SK-N-SH treated with all-trans-retinoic acid at 6 μM for 48 hours (cell line): Measurements from ENCODE around the gene THADA.
"Not testable (repeated sequence)": the region's sequence is repeated elsewhere in the genome, so short reads cannot be mapped to it uniquely, and the experiment has no call there.

ENCODE experiments used
- ATAC-seq: fragments of 200-7000 bp; cut with Tn5 transposase; 3 replicates; pipeline ENCODE4 v1.9.1; 2020; ENCODE audit warnings: mild to moderate bottlenecking, moderate library complexity
- ARNTL ChIP-seq: fragments of 450-650 bp; formaldehyde crosslinking; IDR thresholded peaks from 2 replicates; pipeline ENCODE4 v1.5.0; 2020; ENCODE audit warnings: low read depth, mild to moderate bottlenecking, moderate library complexity, borderline replicate concordance
- BACH2 ChIP-seq: fragments of 250-450 bp; sonication (Bioruptor Pico); IDR thresholded peaks from 2 replicates; pipeline ENCODE4 v1.9.0; 2021; ENCODE audit warnings: mild to moderate bottlenecking, borderline replicate concordance
- CREB5 ChIP-seq: fragments of 250-450 bp; sonication (Bioruptor Pico); IDR thresholded peaks from 2 replicates; pipeline ENCODE4 v1.5.1; 2020; ENCODE audit warnings: low read depth, mild to moderate bottlenecking, moderate library complexity
- ESRRG ChIP-seq: fragments of 250-450 bp; sonication (Bioruptor Pico); IDR thresholded peaks from 2 replicates; pipeline ENCODE4 v1.6.1; 2021; ENCODE audit warnings: mild to moderate bottlenecking
- ISL1 ChIP-seq: fragments of 250-450 bp; sonication (Bioruptor Pico); IDR thresholded peaks from 2 replicates; pipeline ENCODE4 v2.1.2; 2022; ENCODE audit warnings: mild to moderate bottlenecking, moderate library complexity
- OSR1 ChIP-seq: fragments of 250-450 bp; sonication (Bioruptor Pico); IDR thresholded peaks from 2 replicates; pipeline ENCODE4 v1.8.0; 2022; ENCODE audit warnings: moderate library complexity, mild to moderate bottlenecking, inconsistent platforms
- PPARA ChIP-seq: fragments of 250-450 bp; sonication (Bioruptor Pico); IDR thresholded peaks from 2 replicates; pipeline ENCODE4 v1.5.0; 2020; ENCODE audit warnings: mild to moderate bottlenecking, borderline replicate concordance
- RARB ChIP-seq: fragments of 250-450 bp; sonication (Bioruptor Pico); IDR thresholded peaks from 2 replicates; pipeline ENCODE4 v1.8.0; 2021; ENCODE audit warnings: mild to moderate bottlenecking, moderate library complexity
- SNAI2 ChIP-seq: fragments of 250-450 bp; sonication (Bioruptor Pico); IDR thresholded peaks from 2 replicates; pipeline ENCODE4 v1.5.0; 2020; ENCODE audit warnings: mild to moderate bottlenecking, moderate library complexity
- TCF4 ChIP-seq: fragments of 250-450 bp; sonication (Bioruptor Pico); IDR thresholded peaks from 2 replicates; pipeline ENCODE4 v1.8.0; 2021; ENCODE audit warnings: mild to moderate bottlenecking, moderate library complexity, borderline replicate concordance
- TOX ChIP-seq: fragments of 250-450 bp; sonication (Bioruptor Pico); IDR thresholded peaks from 2 replicates; pipeline ENCODE4 v1.8.0; 2021; ENCODE audit warnings: mild to moderate bottlenecking, moderate library complexity, borderline replicate concordance
- ZC3H10 ChIP-seq: fragments of 250-450 bp; sonication (Bioruptor Pico); IDR thresholded peaks from 2 replicates; pipeline ENCODE4 v1.5.1; 2021; ENCODE audit warnings: mild to moderate bottlenecking, moderate library complexity
- ZFP3 ChIP-seq: fragments of 250-450 bp; sonication (Bioruptor Pico); IDR thresholded peaks from 2 replicates; pipeline ENCODE4 v1.5.0; 2020; ENCODE audit warnings: mild to moderate bottlenecking, moderate library complexity
- ZFP30 ChIP-seq: fragments of 450-650 bp; formaldehyde crosslinking; IDR thresholded peaks from 2 replicates; pipeline ENCODE4 v1.5.0; 2022; ENCODE audit warnings: mild to moderate bottlenecking, moderate library complexity
- ZNF565 ChIP-seq: fragments of 450-650 bp; formaldehyde crosslinking; conservative IDR thresholded peaks from 2 replicates; pipeline ENCODE4 v1.5.0; 2020; ENCODE audit warnings: low read depth, mild to moderate bottlenecking, moderate library complexity
- ZNF70 ChIP-seq: fragments of 450-650 bp; formaldehyde crosslinking; IDR thresholded peaks from 2 replicates; pipeline ENCODE4 v1.5.0; 2020; ENCODE audit warnings: mild to moderate bottlenecking, moderate library complexity
- ZNF8 ChIP-seq: fragments of 450-650 bp; formaldehyde crosslinking; IDR thresholded peaks from 2 replicates; pipeline ENCODE4 v1.5.0; 2020; ENCODE audit warnings: mild to moderate bottlenecking, moderate library complexity
- TF ChIP-seq, protein P1 (sequence below): fragments of 250-450 bp; sonication (Bioruptor Pico); IDR thresholded peaks from 2 replicates; pipeline ENCODE4 v1.5.0; 2020; ENCODE audit warnings: mild to moderate bottlenecking, moderate library complexity
- TF ChIP-seq, protein P2 (sequence below): fragments of 250-450 bp; sonication (Bioruptor Pico); IDR thresholded peaks from 2 replicates; pipeline ENCODE4 v1.8.0; 2020; ENCODE audit warnings: mild to moderate bottlenecking, moderate library complexity, borderline replicate concordance
- TF ChIP-seq, protein P3 (sequence below): fragments of 250-450 bp; sonication (Bioruptor Pico); IDR thresholded peaks from 2 replicates; pipeline ENCODE4 v1.8.0; 2021; ENCODE audit warnings: low read depth, mild to moderate bottlenecking, moderate library complexity, borderline replicate concordance

The THADA gene

DNA sequence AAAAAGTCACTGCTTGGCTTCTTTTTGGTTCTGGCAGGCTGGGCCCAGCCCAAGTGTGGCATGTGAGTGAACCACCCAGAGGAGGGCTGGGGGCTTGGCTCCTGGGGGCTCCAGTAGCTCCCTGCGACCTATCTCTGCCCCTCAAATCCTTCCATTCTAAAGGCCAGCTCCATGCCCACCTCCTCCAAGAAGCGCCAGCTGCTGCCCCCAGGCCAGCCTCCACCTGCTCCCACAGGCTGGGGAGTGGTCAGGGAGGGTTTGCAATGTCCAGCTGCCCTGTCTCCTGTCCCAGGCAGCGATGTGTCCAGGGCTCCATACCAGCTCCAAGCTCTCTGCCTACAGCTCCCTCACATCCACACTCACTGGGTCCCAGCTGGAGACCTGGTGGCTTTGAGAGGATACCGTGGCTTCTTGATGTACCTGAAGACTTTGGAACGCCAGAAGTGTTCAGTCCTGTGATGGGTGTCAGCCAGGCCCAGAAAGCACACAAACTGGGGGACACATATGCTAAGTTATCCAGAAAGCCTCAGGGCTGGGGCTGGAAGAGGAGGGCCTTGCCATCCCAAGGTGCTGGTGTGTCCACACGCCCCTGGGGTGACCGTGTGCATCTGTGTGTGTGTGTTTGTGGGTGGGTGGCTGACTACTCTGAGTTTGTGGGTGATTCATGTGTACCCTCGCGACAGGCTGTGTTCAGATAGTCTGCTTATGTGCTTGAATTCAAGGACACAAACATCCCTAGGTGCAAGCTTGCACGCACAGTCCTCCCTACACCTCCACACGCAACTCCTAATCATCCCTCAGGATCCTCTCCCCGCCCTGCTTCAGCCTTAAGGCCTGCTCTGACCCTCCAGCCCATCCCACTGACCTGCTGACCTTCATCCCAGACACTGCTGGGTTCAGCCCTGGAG, 402.8 kb downstream of the THADA start:
- no peak for ATAC-seq
- no peak for TF ChIP-seq TOX (CRISPR knock-in tag)
- TF ChIP-seq ARNTL, result no peak
- peak; percentile 34; the same call in 1 of the 2 replicates for TF ChIP-seq ZFP3 (CRISPR knock-in tag)

- no peak; the same call in 2 of the 3 replicates for ATAC-seq
- TF ChIP-seq OSR1 (no peak), CREB5 (no peak), TOX (CRISPR knock-in tag) (no peak), ESRRG (CRISPR knock-in tag) (no peak), PPARA (CRISPR knock-in tag) (no peak), ZNF565 (CRISPR knock-in tag) (no peak), ZFP3 (CRISPR knock-in tag) (no peak)
Measured at GRCh38 chr2:43191947-43192516, 403.8 kb downstream of the THADA start.

GRCh38 chr2:43190311-43191052, 405.4 kb downstream of the THADA start:
- no peak for ATAC-seq
- TF ChIP-seq SNAI2 (CRISPR knock-in tag), result no peak
- TF ChIP-seq ZNF565 (CRISPR knock-in tag), result no peak
- TF ChIP-seq ESRRG (CRISPR knock-in tag), result no peak
- no peak for TF ChIP-seq ZC3H10 (CRISPR knock-in tag)
- TF ChIP-seq ISL1 (CRISPR knock-in tag), result no peak
- no peak for TF ChIP-seq ZNF70 (CRISPR knock-in tag)
- TF ChIP-seq TCF4 (CRISPR knock-in tag), result no peak
- no peak for TF ChIP-seq TOX (CRISPR knock-in tag)
- no peak for TF ChIP-seq ZFP30
- TF ChIP-seq, protein P1, sequence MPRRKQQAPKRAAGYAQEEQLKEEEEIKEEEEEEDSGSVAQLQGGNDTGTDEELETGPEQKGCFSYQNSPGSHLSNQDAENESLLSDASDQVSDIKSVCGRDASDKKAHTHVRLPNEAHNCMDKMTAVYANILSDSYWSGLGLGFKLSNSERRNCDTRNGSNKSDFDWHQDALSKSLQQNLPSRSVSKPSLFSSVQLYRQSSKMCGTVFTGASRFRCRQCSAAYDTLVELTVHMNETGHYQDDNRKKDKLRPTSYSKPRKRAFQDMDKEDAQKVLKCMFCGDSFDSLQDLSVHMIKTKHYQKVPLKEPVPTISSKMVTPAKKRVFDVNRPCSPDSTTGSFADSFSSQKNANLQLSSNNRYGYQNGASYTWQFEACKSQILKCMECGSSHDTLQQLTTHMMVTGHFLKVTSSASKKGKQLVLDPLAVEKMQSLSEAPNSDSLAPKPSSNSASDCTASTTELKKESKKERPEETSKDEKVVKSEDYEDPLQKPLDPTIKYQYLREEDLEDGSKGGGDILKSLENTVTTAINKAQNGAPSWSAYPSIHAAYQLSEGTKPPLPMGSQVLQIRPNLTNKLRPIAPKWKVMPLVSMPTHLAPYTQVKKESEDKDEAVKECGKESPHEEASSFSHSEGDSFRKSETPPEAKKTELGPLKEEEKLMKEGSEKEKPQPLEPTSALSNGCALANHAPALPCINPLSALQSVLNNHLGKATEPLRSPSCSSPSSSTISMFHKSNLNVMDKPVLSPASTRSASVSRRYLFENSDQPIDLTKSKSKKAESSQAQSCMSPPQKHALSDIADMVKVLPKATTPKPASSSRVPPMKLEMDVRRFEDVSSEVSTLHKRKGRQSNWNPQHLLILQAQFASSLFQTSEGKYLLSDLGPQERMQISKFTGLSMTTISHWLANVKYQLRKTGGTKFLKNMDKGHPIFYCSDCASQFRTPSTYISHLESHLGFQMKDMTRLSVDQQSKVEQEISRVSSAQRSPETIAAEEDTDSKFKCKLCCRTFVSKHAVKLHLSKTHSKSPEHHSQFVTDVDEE (CRISPR knock-in tag), result no peak
- TF ChIP-seq, protein P2, sequence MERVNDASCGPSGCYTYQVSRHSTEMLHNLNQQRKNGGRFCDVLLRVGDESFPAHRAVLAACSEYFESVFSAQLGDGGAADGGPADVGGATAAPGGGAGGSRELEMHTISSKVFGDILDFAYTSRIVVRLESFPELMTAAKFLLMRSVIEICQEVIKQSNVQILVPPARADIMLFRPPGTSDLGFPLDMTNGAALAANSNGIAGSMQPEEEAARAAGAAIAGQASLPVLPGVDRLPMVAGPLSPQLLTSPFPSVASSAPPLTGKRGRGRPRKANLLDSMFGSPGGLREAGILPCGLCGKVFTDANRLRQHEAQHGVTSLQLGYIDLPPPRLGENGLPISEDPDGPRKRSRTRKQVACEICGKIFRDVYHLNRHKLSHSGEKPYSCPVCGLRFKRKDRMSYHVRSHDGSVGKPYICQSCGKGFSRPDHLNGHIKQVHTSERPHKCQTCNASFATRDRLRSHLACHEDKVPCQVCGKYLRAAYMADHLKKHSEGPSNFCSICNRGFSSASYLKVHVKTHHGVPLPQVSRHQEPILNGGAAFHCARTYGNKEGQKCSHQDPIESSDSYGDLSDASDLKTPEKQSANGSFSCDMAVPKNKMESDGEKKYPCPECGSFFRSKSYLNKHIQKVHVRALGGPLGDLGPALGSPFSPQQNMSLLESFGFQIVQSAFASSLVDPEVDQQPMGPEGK, result no peak
- TF ChIP-seq, protein P3, sequence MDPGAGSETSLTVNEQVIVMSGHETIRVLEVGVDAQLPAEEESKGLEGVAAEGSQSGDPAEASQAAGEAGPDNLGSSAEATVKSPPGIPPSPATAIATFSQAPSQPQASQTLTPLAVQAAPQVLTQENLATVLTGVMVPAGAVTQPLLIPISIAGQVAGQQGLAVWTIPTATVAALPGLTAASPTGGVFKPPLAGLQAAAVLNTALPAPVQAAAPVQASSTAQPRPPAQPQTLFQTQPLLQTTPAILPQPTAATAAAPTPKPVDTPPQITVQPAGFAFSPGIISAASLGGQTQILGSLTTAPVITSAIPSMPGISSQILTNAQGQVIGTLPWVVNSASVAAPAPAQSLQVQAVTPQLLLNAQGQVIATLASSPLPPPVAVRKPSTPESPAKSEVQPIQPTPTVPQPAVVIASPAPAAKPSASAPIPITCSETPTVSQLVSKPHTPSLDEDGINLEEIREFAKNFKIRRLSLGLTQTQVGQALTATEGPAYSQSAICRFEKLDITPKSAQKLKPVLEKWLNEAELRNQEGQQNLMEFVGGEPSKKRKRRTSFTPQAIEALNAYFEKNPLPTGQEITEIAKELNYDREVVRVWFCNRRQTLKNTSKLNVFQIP (CRISPR knock-in tag), result no peak
- TF ChIP-seq BACH2 (CRISPR knock-in tag), result no peak
- no peak for TF ChIP-seq OSR1
- no peak for TF ChIP-seq RARB (CRISPR knock-in tag)
- no peak for TF ChIP-seq ZNF8
- no peak for TF ChIP-seq CREB5

DNA sequence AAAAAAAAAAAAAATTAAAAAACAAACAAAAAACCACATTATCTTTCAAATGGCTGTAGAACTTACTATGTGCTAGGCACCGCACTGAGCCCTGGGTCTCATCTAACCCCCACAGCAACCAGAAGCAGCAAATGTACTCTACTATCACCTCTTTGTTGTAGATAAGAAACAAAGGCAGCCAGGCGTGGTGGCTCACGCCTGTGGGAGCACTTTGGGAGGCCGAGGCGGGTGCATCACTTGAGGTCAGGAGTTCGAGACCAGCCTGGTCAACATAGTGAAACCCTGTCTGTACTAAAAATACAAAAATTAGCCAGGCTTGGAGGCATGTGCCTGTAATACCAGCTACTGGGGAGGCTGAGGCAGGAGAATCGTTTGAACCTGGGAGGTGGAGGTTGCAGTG, 406.0 kb downstream of the THADA start:
- ATAC-seq, result not testable (repeated sequence)
